Measurements from ENCODE around the gene TUSC2.

TUSC2 gene

DNA sequence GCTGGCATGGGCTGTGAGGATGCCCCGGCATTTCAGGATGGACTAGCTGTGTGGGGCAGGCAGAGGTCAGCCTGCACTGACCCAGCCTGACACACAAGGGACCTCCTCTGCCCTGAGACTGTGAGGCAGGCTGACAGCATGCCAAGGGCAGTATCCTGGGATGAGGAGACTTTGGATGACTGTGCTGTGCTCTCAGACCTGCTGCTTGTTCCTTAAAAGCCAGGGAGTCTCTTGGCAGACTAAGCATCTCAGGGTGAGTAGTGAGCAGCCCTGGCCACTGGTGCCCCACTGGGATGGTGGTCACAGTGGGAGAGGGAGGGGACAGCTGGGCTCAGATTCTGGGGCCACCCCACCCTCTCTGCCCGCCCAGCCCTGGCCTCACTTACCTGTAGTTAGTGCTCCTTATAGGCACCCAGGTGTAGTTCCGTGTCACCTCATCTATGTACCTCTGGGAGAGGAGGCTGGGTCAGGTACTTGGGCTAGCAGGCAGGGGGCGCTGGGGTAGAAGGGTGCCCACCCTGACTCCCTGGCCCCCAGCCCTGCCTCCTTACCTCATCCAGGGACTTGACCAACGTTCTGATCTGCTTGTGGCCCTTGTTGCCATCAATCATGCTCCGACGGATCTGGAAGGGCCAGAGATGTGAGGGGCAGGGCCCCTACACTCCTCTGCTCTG is 47.4 kb upstream of the TUSC2 start:
- Histone ChIP-seq H3K4me1 (ENCODE audit: control insufficient read depth, insufficient read depth, low read length) (no peaks in the 10 kb centered on the region), H3K4me3 (ENCODE audit: low read depth, low read length) (no peak overlapping the region), H3K9me3 (ENCODE audit: control insufficient read depth, insufficient read depth, low read depth, low read length) (no peaks in the 10 kb centered on the region), H3K27ac (ENCODE audit: extremely low read depth, low read depth, low read length) (no peak overlapping the region), H3K36me3 (ENCODE audit: control insufficient read depth in 2 of 2, insufficient read depth in 1 of 2, low read length in 2 of 2) (no peaks in the 10 kb centered on the region)
- no peak for TF ChIP-seq ZNF24 (tag by site-specific recombination; IDR thresholded peaks at IDR 0.05)
- TF ChIP-seq, protein P1, sequence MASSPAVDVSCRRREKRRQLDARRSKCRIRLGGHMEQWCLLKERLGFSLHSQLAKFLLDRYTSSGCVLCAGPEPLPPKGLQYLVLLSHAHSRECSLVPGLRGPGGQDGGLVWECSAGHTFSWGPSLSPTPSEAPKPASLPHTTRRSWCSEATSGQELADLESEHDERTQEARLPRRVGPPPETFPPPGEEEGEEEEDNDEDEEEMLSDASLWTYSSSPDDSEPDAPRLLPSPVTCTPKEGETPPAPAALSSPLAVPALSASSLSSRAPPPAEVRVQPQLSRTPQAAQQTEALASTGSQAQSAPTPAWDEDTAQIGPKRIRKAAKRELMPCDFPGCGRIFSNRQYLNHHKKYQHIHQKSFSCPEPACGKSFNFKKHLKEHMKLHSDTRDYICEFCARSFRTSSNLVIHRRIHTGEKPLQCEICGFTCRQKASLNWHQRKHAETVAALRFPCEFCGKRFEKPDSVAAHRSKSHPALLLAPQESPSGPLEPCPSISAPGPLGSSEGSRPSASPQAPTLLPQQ (tag by site-specific recombination; IDR thresholded peaks at IDR 0.05) = no peak
- TF ChIP-seq KLF1 (tag by site-specific recombination; IDR thresholded peaks at IDR 0.05) = no peak
- no peak for TF ChIP-seq GFI1B (tag by site-specific recombination; IDR thresholded peaks at IDR 0.05)
- no peak for TF ChIP-seq KLF8 (tag by site-specific recombination; IDR thresholded peaks at IDR 0.05)
- TF ChIP-seq, protein P2, sequence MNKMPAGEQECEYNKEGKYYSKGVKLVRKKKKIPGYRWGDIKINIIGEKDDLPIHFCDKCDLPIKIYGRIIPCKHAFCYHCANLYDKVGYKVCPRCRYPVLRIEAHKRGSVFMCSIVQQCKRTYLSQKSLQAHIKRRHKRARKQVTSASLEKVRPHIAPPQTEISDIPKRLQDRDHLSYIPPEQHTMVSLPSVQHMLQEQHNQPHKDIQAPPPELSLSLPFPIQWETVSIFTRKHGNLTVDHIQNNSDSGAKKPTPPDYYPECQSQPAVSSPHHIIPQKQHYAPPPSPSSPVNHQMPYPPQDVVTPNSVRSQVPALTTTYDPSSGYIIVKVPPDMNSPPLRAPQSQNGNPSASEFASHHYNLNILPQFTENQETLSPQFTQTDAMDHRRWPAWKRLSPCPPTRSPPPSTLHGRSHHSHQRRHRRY (tag by site-specific recombination; IDR thresholded peaks at IDR 0.05) = no peak
- TF ChIP-seq IKZF3 (tag by site-specific recombination; IDR thresholded peaks at IDR 0.05) = no peak
- TF ChIP-seq KLF16 (tag by site-specific recombination; IDR thresholded peaks at IDR 0.05) = no peak
- TF ChIP-seq ZNF112 (tag by site-specific recombination; IDR thresholded peaks at IDR 0.05) = no peak
- CTCF ChIA-PET = interaction anchor here (0.5 to 1.2 kb wide), 2 partner anchors 14 to 334 kb away, joined by 3 to 4 read pairs; no protein-coding TSS in a partner anchor
- POLR2A ChIA-PET = no interaction called here

DNA sequence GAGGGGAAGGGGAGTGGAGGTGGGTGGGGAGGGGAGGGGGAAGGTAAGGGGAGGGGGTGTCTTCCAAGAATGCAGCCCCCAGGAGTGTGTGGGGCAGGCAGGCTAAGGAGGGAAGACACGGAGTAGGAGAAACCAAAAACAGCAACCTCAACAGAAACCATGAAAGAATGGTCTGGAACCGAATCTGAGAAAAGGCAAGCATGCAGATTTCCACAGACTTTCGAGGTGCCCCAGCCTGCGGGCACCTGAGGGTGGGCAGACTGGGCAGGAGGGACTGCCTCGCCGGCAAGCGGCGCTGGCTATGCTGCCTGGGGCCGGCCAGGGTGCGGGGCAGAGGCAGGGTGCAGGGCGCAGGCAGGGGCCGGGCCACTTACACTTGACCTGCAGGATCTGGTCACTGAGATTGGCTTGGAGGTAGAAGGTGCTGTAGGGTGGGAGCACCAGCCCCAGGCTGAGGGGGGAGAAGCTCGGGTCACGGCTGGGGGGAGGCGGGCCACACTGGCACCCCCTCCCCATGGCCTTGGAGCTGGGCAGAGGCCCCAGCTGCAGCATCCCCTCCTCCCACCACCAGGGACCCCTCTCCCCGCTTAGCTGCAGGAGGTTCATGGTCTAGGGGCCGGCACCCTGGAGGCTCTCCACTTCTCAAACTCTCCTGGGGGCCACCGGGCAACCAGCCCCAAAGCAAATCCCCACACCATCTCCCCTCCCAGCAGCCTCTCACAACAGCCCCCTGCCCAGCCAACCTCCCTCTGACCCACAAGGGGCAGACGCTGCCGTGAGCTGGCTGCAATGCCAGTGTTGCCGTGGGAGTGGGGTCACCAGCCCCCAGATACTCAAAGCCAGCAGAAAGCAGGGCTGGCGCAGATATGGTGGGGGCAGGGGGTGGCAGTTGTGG is 46.6 kb upstream of the TUSC2 start:
- ChIA-PET CTCF (interaction anchor here (1.2 kb wide), 1 partner anchor 14 kb away, joined by 3 read pairs; no protein-coding TSS in a partner anchor), POLR2A (no interaction called here)
- Histone ChIP-seq H3K36me3 (ENCODE audit: control insufficient read depth in 2 of 2, insufficient read depth in 1 of 2, low read length in 2 of 2) (no peaks in the 10 kb centered on the region), H3K4me3 (ENCODE audit: low read depth, low read length) (no peak overlapping the region), H3K9me3 (ENCODE audit: control insufficient read depth, insufficient read depth, low read depth, low read length) (no peaks in the 10 kb centered on the region), H3K27ac (ENCODE audit: extremely low read depth, low read depth, low read length) (no peak overlapping the region), H3K4me1 (ENCODE audit: control insufficient read depth, insufficient read depth, low read length) (no peaks in the 10 kb centered on the region)
- TF ChIP-seq OVOL3 (tag by site-specific recombination; IDR thresholded peaks at IDR 0.05) = no peak
- no peak for TF ChIP-seq SCRT1 (tag by site-specific recombination; IDR thresholded peaks at IDR 0.05; ENCODE audit: borderline replicate concordance)
- no peak for TF ChIP-seq KLF10 (tag by site-specific recombination; IDR thresholded peaks at IDR 0.05)
- TF ChIP-seq, protein P3, sequence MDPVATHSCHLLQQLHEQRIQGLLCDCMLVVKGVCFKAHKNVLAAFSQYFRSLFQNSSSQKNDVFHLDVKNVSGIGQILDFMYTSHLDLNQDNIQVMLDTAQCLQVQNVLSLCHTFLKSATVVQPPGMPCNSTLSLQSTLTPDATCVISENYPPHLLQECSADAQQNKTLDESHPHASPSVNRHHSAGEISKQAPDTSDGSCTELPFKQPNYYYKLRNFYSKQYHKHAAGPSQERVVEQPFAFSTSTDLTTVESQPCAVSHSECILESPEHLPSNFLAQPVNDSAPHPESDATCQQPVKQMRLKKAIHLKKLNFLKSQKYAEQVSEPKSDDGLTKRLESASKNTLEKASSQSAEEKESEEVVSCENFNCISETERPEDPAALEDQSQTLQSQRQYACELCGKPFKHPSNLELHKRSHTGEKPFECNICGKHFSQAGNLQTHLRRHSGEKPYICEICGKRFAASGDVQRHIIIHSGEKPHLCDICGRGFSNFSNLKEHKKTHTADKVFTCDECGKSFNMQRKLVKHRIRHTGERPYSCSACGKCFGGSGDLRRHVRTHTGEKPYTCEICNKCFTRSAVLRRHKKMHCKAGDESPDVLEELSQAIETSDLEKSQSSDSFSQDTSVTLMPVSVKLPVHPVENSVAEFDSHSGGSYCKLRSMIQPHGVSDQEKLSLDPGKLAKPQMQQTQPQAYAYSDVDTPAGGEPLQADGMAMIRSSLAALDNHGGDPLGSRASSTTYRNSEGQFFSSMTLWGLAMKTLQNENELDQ (tag by site-specific recombination; IDR thresholded peaks at IDR 0.05; ENCODE audit: low read depth) = no peak
- TF ChIP-seq ZSCAN30 (tag by site-specific recombination; IDR thresholded peaks at IDR 0.05) = no peak
- no peak for TF ChIP-seq ZNF19 (tag by site-specific recombination; IDR thresholded peaks at IDR 0.05; ENCODE audit: low read depth)
- TF ChIP-seq, protein P4, sequence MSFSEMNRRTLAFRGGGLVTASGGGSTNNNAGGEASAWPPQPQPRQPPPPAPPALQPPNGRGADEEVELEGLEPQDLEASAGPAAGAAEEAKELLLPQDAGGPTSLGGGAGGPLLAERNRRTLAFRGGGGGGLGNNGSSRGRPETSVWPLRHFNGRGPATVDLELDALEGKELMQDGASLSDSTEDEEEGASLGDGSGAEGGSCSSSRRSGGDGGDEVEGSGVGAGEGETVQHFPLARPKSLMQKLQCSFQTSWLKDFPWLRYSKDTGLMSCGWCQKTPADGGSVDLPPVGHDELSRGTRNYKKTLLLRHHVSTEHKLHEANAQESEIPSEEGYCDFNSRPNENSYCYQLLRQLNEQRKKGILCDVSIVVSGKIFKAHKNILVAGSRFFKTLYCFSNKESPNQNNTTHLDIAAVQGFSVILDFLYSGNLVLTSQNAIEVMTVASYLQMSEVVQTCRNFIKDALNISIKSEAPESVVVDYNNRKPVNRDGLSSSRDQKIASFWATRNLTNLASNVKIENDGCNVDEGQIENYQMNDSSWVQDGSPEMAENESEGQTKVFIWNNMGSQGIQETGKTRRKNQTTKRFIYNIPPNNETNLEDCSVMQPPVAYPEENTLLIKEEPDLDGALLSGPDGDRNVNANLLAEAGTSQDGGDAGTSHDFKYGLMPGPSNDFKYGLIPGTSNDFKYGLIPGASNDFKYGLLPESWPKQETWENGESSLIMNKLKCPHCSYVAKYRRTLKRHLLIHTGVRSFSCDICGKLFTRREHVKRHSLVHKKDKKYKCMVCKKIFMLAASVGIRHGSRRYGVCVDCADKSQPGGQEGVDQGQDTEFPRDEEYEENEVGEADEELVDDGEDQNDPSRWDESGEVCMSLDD (tag by site-specific recombination; IDR thresholded peaks at IDR 0.05) = no peak
- TF ChIP-seq ZNF433 (tag by site-specific recombination; IDR thresholded peaks at IDR 0.05; ENCODE audit: low read depth) = no peak
- TF ChIP-seq ZNF707 (tag by site-specific recombination; IDR thresholded peaks at IDR 0.05) = no peak
- TF ChIP-seq ZNF629 (tag by site-specific recombination; IDR thresholded peaks at IDR 0.05) = no peak
- TF ChIP-seq, protein P5, sequence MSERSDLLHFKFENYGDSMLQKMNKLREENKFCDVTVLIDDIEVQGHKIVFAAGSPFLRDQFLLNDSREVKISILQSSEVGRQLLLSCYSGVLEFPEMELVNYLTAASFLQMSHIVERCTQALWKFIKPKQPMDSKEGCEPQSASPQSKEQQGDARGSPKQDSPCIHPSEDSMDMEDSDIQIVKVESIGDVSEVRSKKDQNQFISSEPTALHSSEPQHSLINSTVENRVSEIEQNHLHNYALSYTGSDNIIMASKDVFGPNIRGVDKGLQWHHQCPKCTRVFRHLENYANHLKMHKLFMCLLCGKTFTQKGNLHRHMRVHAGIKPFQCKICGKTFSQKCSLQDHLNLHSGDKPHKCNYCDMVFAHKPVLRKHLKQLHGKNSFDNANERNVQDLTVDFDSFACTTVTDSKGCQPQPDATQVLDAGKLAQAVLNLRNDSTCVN (tag by site-specific recombination; optimal IDR thresholded peaks at IDR 0.05) = no peak
- TF ChIP-seq, protein P6, sequence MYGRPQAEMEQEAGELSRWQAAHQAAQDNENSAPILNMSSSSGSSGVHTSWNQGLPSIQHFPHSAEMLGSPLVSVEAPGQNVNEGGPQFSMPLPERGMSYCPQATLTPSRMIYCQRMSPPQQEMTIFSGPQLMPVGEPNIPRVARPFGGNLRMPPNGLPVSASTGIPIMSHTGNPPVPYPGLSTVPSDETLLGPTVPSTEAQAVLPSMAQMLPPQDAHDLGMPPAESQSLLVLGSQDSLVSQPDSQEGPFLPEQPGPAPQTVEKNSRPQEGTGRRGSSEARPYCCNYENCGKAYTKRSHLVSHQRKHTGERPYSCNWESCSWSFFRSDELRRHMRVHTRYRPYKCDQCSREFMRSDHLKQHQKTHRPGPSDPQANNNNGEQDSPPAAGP (tag by site-specific recombination; IDR thresholded peaks at IDR 0.05) = no peak
- TF ChIP-seq ZBTB1 (tag by site-specific recombination; IDR thresholded peaks at IDR 0.05) = no peak
- no peak for TF ChIP-seq ZNF157 (tag by site-specific recombination; IDR thresholded peaks at IDR 0.05)
